IMR-90 (cell line): Measurements from ENCODE around the gene MEPCE.

ENCODE experiments used
- MAZ ChIP-seq: IDR thresholded peaks from 2 replicates; pipeline ENCODE4 v1.6.1; 2012; ENCODE audit warnings: low read depth, mild to moderate bottlenecking, low read length, improper control_type of control experiment, moderate library complexity, borderline replicate concordance
- RAD21 ChIP-seq: IDR thresholded peaks from 2 replicates; pipeline ENCODE4 v1.6.1; 2012; ENCODE audit warnings: low read length, improper control_type of control experiment
- SMC3 ChIP-seq: fragments of 150-350 bp; IDR thresholded peaks from 2 replicates; pipeline ENCODE4 v1.6.1; 2016; ENCODE audit warnings: low read depth, mild to moderate bottlenecking, antibody characterized with exemption, low read length, moderate library complexity
- TF ChIP-seq, protein P1 (sequence below): conservative IDR thresholded peaks from 2 replicates; pipeline ENCODE4 v1.5.1; 2012; ENCODE audit warnings: mild to moderate bottlenecking, low read depth, low read length, improper control_type of control experiment

DNA sequence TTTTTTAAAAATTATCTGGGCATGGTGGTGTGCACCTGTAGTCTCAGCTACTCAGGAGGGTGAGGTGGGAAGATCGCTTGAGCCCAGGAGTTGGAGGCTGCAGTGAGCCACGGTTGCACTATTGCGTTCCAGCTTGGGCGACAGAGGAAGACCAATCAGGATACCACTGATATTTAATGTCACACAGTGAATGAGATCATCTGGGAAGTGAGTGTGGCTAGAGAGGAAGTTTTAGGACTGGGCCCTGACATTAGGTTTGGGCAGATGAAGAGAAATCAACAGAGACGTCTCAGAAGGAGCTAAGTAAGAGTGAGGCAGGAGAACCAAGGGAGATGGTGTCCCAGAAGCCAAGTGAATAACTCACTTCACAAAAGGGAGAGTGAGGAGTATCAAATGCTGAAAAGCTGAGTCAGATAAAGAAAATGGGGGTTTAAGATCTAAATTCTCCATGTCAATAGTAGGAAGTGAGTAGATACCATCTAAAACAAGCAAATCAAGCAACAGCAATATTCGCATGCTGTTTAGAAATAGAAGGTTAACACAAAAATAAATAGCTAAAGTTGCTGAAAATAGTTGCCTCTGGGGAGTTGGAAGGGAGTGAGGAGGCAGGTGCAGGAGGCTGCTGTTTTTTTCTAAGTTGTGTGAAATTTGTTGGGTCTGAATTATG is 44.9 kb upstream of the MEPCE start:
- TF ChIP-seq SMC3 (no peak), RAD21 (no peak), MAZ (no peak)
- TF ChIP-seq, protein P1, sequence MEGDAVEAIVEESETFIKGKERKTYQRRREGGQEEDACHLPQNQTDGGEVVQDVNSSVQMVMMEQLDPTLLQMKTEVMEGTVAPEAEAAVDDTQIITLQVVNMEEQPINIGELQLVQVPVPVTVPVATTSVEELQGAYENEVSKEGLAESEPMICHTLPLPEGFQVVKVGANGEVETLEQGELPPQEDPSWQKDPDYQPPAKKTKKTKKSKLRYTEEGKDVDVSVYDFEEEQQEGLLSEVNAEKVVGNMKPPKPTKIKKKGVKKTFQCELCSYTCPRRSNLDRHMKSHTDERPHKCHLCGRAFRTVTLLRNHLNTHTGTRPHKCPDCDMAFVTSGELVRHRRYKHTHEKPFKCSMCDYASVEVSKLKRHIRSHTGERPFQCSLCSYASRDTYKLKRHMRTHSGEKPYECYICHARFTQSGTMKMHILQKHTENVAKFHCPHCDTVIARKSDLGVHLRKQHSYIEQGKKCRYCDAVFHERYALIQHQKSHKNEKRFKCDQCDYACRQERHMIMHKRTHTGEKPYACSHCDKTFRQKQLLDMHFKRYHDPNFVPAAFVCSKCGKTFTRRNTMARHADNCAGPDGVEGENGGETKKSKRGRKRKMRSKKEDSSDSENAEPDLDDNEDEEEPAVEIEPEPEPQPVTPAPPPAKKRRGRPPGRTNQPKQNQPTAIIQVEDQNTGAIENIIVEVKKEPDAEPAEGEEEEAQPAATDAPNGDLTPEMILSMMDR: no peak
